ENCODE results near the gene ERF. TPM values are rescaled to one million over a fixed set of nuclear protein-coding genes. Genes with fewer than 3 reads are reported as not detected.
A peak's percentile ranks its signal among the peaks of the same experiment; 100 is the strongest.

Gene ERF
- total and polyA plus RNA-seq, 2 of the 8 experiments (the other 6 are each of a cell fraction or from before 2014, with no cell fraction given), result 43.7 to 62.7 TPM

DNA sequence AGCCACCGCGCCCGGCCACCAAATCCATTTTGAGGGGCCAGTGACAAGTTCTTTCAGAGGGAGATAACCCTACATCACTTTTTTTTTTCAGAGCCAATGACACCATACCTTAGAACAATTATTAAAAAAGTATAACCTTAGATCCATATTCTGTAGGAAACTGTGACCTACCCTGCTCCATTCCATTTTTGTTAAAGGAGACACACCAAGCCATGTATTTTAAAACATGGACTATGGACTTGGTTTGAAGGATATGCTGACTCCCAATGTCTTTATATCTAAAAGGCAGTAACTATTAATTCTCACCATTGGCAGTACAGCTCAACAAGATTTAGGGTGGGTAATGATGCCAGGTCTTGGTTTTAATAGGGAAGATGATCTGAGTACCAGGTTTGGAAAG, 13.6 kb downstream of the ERF start:
- no peak overlapping the region for H3K27ac ChIP-seq (ENCODE audit: low read depth, low read length)
- H3K14ac ChIP-seq (ENCODE audit: insufficient read length), result no peak overlapping the region
- H3K79me2 ChIP-seq (ENCODE audit: control insufficient read depth in 1 of 2, insufficient read depth in 2 of 2, low read length in 2 of 2), result peaks cover 0 to 16% of the 10 kb centered on the region in 2 experiments; a peak in 2 of 4 replicates
- H2AK5ac ChIP-seq (ENCODE audit: low read depth, low read length), result no peak overlapping the region
- no peak overlapping the region for H3K4ac ChIP-seq (replicated peaks; ENCODE audit: insufficient read length, low read depth, low read length)
- no peak overlapping the region for H2BK5ac ChIP-seq (ENCODE audit: low read depth, low read length)
- H2BK120ac ChIP-seq (replicated peaks; ENCODE audit: low read depth, low read length), result no peak overlapping the region
- CTCF ChIA-PET (ENCODE audit: partially characterized antibody), result interaction anchor here (1.0 to 11.8 kb wide), 8 partner anchors 11 to 133 kb away, joined by 3 to 155 read pairs (median 4); partner anchors contain the start of gene ZNF526
- TF ChIP-seq SP2 (IDR thresholded peaks at IDR 0.05; ENCODE audit: low read length) (no peak), HDAC6 (IDR thresholded peaks at IDR 0.05; ENCODE audit: low read depth, low read length) (no peak), TAF7 (optimal IDR thresholded peaks at IDR 0.05; ENCODE audit: borderline replicate concordance, low read depth, low read length) (no peak), BACH1 (IDR thresholded peaks at IDR 0.05; ENCODE audit: low read length) (no peak), JUN (IDR thresholded peaks at IDR 0.05; ENCODE audit: low read depth, low read length) (no peak), SRF (IDR thresholded peaks at IDR 0.05; ENCODE audit: low read depth, low read length) (no peak), TEAD4 (IDR thresholded peaks at IDR 0.05; ENCODE audit: low read depth, low read length) (no peak), MAFK (IDR thresholded peaks at IDR 0.05; ENCODE audit: low read depth, low read length) (no peak), ASH2L (IDR thresholded peaks at IDR 0.05; ENCODE audit: low read length) (no peak), RFX5 (IDR thresholded peaks at IDR 0.05; ENCODE audit: borderline replicate concordance, low read depth, low read length) (no peak), RNF2 (IDR thresholded peaks at IDR 0.05; ENCODE audit: borderline replicate concordance, low read depth, low read length, missing control alignments, poor library complexity, severe bottlenecking) (no peak), TBP (IDR thresholded peaks at IDR 0.05; ENCODE audit: low read depth, low read length) (no peak)
- TF ChIP-seq, protein P1, sequence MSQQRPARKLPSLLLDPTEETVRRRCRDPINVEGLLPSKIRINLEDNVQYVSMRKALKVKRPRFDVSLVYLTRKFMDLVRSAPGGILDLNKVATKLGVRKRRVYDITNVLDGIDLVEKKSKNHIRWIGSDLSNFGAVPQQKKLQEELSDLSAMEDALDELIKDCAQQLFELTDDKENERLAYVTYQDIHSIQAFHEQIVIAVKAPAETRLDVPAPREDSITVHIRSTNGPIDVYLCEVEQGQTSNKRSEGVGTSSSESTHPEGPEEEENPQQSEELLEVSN (IDR thresholded peaks at IDR 0.05), result no peak
- 0 out of 7 replicates have a peak overlapping the region, but pooled peaks of 1 of the 4 experiments have one; percentile 89 for H3K9ac ChIP-seq (replicated peaks in 1 of 4; ENCODE audit: extremely low read depth in 1 of 4, low read depth in 3 of 4, low read length in 3 of 4)
- H2BK12ac ChIP-seq (ENCODE audit: low read depth, low read length), result no peak overlapping the region
- peaks cover 0 to 7% (median 3%) of the 10 kb centered on the region in 4 experiments; a peak in 5 of 7 replicates for H3K4me1 ChIP-seq (replicated peaks in 1 of 4; ENCODE audit: control insufficient read depth in 3 of 4, insufficient read depth in 4 of 4, low read length in 3 of 4)
- H3K23me2 ChIP-seq (ENCODE audit: low read depth, low read length), result peaks cover 7% of the 10 kb centered on the region
- H4K5ac ChIP-seq (ENCODE audit: insufficient read length, low read depth, low read length), result no peak overlapping the region
- H4K20me1 ChIP-seq (replicated peaks in 1 of 2; ENCODE audit: control insufficient read depth in 1 of 2, insufficient read depth in 2 of 2, low read length in 2 of 2), result peaks cover 4 to 6% of the 10 kb centered on the region in 2 experiments
- H3K4me3 ChIP-seq (ENCODE audit: extremely low read depth in 1 of 4, insufficient read depth in 2 of 4, low read depth in 3 of 4, low read length in 4 of 4), result peak overlapping the region; percentile 81 to 90 (median 85); a peak in 6 of 8 replicates
- no peaks in the 10 kb centered on the region for H3K9me3 ChIP-seq (ENCODE audit: insufficient read depth in 2 of 2, low read depth in 1 of 2, low read length in 1 of 2)
- H3K27me3 ChIP-seq (replicated peaks in 1 of 4; ENCODE audit: control insufficient read depth in 3 of 4, extremely low read depth in 1 of 4, insufficient read depth in 3 of 4, low read length in 3 of 4), result no peaks in the 10 kb centered on the region; a peak in 1 of 7 replicates
- no peak overlapping the region for H3K18ac ChIP-seq (ENCODE audit: extremely low read depth, low read length)
- peak overlapping the region; percentile 66 to 77 for H3K4me2 ChIP-seq (ENCODE audit: insufficient read depth in 1 of 2, low read depth in 2 of 2, low read length in 2 of 2)
- no peak overlapping the region for H2AFZ ChIP-seq (ENCODE audit: low read length)
- WGBS, 2 experiments (ENCODE audit: extremely low coverage in 1 of 2, insufficient coverage in 1 of 2, insufficient read length in 1 of 2, insufficient replicate concordance in 2 of 2, low coverage in 1 of 2, low lambda C conversion rate in 2 of 2, missing lambda C conversion rate in 1 of 2), result 95% methylated on average over 3 of the region's 3 CpGs; no CpG with 5 or more reads in 1 of the 2 experiments
- DNase-seq (ENCODE audit: low read depth in 1 of 2, low spot score in 2 of 2) (no peak), FAIRE-seq (no peak)
- no peak overlapping the region for H3K56ac ChIP-seq (replicated peaks; ENCODE audit: insufficient read length, low read depth, low read length)
- no peak overlapping the region for H2BK20ac ChIP-seq (ENCODE audit: low read length)
- H3K23ac ChIP-seq (ENCODE audit: insufficient read length), result no peak overlapping the region
- no peak overlapping the region for H4K91ac ChIP-seq (replicated peaks; ENCODE audit: insufficient read length, low read length)
- peaks cover 5% of the 10 kb centered on the region; the same call in 1 of the 2 replicates for H3K79me1 ChIP-seq (ENCODE audit: low read depth, low read length)
- no peak overlapping the region for H4K8ac ChIP-seq (ENCODE audit: extremely low read depth, insufficient read depth, low read length)
- POLR2A ChIA-PET (ENCODE audit: partially characterized antibody), result interaction anchor here (1.0 to 5.0 kb wide), 5 partner anchors 9 to 38 kb away, joined by 3 to 23 read pairs (median 4); partner anchors contain the start of gene DEDD2
- H3K36me3 ChIP-seq (ENCODE audit: control insufficient read depth in 2 of 4, insufficient read depth in 4 of 4, low read length in 3 of 4), result peaks cover 3 to 11% (median 7%) of the 10 kb centered on the region in 4 experiments; a peak in 6 of 8 replicates
- H2BK15ac ChIP-seq (ENCODE audit: low read length), result no peak overlapping the region
